OCI-M1 (cell line): ENCODE results near the gene IL32.

Experiments
- DNase-seq: peaks from one replicate; lab custom pipeline; 2025; lab: John Stamatoyannopoulos, UW

The IL32 gene

DNA sequence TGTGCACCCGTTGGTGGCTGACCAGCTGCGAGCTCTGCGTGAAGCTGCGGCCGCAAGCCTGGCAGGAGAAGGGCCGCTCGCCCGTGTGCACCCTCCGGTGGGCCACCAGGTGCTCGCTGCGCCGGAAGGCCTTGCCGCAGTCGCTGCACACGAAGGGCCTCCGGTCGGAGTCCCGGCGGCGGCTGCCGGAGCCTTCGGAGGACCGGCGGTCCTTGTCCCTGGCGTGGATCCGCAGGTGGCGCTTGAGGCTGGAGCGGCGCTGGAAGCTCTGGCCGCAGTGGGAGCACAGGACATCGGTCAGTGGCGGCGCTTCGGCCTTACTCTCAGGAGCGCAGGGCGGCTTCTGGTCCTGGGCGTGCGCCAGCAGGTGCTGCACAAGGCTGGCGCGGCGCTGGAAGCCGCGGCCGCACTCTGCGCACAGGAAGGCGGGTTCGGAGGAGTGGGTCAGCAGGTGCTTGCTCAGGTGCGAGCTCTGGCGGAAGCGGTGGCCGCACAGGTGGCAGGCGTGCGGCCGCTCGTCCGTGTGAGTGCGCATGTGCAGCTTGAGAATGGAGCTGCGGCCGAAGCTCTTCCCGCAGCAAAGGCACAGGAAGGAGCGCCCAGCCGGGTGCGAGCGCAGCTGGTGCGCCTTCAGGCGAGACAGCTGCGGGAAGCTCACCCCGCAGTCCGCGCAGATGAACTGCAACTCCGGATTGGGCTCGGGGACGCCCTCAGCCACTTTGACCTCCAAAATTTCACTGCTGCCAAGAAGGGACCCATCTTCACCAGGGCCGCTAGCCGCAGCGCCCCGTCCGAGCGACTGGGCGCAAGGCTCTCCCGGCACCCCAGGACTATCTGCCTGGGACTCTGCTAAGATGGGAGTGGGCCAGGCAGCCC lies 24.5 kb downstream of the IL32 start:
- DNase-seq = no peak

GRCh38 chr16:3091551-3091950 lies 26.1 kb downstream of the IL32 start:
- DNase-seq = no peak

DNA sequence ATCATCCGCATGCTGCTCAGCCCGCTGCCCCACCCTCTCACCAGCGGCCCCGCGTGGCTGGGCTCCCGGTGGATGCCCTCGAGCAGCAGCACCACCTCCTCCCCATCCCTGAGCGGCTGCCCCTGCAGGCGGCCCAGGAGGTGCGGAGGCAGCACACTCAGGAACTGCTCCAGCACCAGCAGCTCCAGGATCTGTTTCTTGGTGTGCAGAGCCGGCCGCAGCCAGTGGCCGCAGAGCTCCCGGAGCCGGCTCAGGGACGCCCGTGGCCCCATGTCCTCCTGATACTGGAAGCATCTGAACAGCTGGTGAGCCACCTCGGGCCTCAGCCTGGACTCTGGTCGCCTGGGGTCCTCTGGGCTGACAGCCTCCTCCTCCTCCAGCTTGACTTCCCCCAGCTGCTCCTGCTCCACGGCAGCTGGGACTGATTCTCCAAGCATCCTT lies 27.1 kb downstream of the IL32 start:
- DNase-seq = no peak

DNA sequence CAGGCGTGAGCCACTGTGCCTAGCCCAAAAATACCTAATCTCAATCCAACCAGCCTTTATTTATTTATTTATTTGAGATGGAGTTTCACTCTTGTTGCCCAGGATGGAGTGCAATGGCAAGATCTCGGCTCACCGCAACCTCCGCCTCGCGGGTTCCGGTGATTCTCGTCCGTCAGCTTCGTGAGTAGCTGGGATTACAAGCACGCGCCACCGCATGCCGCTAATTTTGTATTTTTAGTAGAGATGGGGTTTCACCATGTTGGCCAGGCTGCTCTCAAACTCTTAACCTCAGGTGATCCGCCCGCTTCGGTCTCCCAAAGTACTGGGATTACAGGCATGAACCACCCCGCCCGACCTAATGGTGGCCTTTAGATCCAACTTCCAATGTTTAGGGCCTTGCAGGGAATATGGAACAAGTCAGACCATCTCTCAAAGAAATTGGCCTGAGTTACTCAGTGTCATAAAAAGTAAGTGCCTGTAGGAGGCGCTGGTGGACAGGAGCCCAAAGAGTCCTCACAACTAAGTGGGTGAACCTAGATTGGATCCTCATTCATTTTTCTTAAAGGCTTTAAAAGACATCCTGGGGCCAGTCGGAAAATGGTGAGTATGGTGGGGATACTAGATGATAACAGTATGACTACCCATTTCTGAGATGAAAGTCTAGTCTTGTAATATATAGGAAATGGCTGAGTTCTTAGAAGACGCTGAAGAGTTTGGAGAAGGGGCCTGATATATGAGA lies 29.0 kb downstream of the IL32 start:
- peak; percentile 77 for DNase-seq

- DNase-seq = peak; percentile 75
Observed at GRCh38 chr16:3095869-3096268, 30.4 kb downstream of the IL32 start.

DNA sequence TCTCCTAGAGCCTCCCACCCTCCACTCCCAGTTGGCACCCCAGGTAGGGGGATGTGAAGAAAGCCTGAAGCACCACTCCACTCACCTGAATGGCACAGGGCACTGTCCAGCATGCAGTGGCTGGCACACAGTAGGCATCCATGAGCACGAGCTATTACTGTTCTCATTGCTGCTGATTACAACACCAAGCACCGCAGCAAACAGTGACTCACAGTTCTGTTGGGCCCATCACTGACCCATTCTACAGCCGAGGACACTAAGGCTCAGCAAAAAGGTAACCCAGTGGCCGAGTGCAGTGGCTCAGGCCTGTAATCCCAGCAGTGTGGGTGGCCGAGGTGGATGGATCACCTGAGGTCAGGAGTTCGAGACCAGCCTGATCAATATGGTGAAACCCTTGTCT lies 30.9 kb downstream of the IL32 start:
- no peak for DNase-seq

DNA sequence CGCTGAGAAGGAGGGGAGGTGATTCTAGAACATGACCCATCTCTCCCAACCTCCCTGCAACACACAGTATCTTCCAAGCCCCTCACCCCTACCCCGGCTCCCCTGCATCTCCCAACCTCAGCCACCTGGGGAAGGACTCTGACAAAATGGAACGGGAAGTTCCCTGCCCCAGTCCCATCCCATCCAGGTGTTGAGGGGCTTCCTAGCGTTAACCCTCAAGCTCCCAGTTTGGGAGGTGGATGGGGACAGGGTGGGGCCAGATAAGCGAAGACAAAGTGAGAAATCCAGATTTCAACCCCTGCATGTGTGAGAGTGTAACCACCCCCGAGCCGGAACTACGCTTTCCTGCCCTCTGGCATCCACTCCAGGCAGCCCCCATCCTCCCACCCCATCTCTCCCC lies 31.8 kb downstream of the IL32 start:
- no peak for DNase-seq

- DNase-seq = no peak
Observed at GRCh38 chr16:3098459-3099394, 33.3 kb downstream of the IL32 start, which contains the start of gene ZSCAN10. ZSCAN10 (minus strand) TSS chr16:3099294; CDS start chr16:3092937, 6,357 bp downstream.

- DNase-seq = no peak
Observed at GRCh38 chr16:3099395-3099731, 33.9 kb downstream of the IL32 start.

GRCh38 chr16:3099732-3100499 lies 34.5 kb downstream of the IL32 start:
- peak; percentile 95 for DNase-seq

- peak; percentile 63 for DNase-seq
Observed at GRCh38 chr16:3101018-3101840, 35.8 kb downstream of the IL32 start.

- no peak for DNase-seq
Observed at GRCh38 chr16:3101841-3102470, 36.5 kb downstream of the IL32 start.

DNA sequence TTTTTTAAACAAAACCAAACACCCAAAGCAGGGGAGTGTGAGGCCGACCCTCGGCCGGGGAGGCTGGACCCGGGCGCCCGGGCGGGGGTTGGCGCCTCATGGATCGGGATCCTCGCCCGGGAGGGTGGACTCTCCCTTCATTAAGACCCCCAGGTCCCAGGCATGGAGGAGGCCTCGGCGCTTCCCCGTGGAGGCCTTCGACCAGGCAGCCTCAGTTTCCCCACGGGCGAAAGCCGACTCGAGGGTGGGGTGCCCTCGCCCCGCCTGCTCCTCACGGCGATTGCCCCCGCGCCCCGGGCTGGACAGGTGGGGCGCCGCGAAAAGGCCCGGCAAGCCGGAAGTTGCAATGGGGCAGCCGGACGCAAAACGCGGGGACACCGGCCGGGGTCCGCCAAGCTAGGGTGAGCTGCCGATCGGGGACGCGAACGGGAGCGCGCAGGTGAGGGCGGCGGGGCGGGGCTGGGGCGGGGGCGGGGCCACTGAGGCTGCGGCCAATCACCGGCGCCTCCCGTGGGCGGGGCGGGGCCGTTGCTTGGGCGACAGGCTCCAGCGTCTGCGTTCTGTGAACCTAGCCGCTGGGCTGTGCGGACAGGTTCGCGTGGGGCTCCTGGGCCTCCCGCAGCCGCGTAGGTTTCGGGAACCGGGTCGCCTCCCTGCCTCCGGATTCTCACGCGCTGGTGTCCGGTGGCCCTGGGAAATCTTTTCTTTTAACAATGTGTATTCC lies 40.9 kb downstream of the IL32 start:
- DNase-seq = peak; percentile 95

- DNase-seq = peak; percentile 79
Observed at GRCh38 chr16:3112058-3112880, 46.8 kb downstream of the IL32 start, which contains the start of gene ZNF205. ZNF205 (plus strand) TSS chr16:3112586; CDS start chr16:3113431, 845 bp downstream.

- no peak for DNase-seq
Observed at GRCh38 chr16:3112881-3113574, 47.6 kb downstream of the IL32 start.

DNA sequence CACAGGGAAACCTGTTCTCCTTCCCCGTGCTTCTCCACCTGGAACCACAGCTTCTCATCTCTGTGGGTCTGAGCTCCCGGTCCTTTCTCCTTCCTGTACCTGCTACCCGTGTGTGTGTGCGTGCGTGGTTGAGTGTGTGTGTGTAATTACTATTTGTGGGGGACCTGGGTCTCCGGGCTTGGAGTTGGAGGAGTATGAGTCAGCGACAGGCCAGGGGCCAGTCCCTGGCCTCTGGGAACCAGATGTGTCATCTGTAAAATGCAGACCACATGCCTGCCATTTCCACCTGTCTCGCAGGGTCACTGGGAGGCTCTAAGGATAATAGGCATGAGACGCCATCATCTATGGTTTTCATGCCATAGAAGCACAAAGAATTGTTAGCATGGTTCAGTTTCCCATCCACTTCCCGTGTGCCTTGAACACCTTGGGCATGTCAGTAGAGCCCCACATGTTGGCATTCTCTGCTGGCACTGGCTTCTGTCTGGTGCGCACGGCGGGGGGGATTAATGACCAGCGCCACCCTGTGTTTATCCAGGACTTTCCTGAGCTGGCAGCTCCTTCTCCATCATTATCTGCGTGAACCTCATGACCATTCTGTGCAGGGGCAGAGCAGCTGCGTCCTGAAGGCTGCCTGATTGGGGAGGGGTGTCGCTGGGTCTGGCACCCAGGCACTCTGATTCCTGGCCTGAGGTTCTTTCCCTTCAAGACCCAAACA lies 48.5 kb downstream of the IL32 start:
- no peak for DNase-seq

- no peak for DNase-seq
Observed at GRCh38 chr16:3115003-3115402, 49.6 kb downstream of the IL32 start.
